Heart left ventricle (tissue), 16 donors: ENCODE results near the gene ATOH1. TPM values are rescaled to one million over a fixed set of nuclear protein-coding genes. Genes with fewer than 3 reads are reported as not detected.

Experiments
- ATAC-seq, 4 donors: fragments of 200-7000 bp; cut with Tn5 transposase; one replicate each; pipeline ENCODE4 v1.9.1; 2020 to 2022; ENCODE audit warnings: moderate library complexity in 4 of 4, mild to moderate bottlenecking in 3 of 4, moderate number of reproducible peaks in 1 of 4
- DNase-seq, 5 donors: peaks; one replicate each; pipeline ENCODE4 v3.0.0-alpha.2; 2020
- H3K27ac ChIP-seq, 12 donors: fragments of 200-600 bp; sonication (generic) in 4 of 12; one replicate each; pipeline versions ENCODE4 v1.5.0 to v1.8.0; 2016 to 2022; ENCODE audit warnings: mild to moderate bottlenecking in 2 of 12
- H3K27me3 ChIP-seq, 9 donors: fragments of 200-600 bp; sonication (generic) in 2 of 9; one replicate each; pipeline versions ENCODE4 v1.5.1 to v1.8.0; 2016 to 2022; ENCODE audit warnings: mild to moderate bottlenecking in 3 of 9
- H3K36me3 ChIP-seq, 9 donors: fragments of 200-600 bp; sonication (generic) in 2 of 9; one replicate each; pipeline versions ENCODE4 v1.5.0 to v1.8.0; 2018 to 2022; ENCODE audit warnings: mild to moderate bottlenecking in 2 of 9
- H3K4me1 ChIP-seq, 12 donors: fragments of 200-600 bp; sonication (generic) in 4 of 12; one replicate each; pipeline versions ENCODE4 v1.5.0 to v1.8.0; 2016 to 2022; ENCODE audit warnings: mild to moderate bottlenecking in 3 of 12
- H3K4me3 ChIP-seq, 12 donors: fragments of 200-600 bp; sonication (generic) in 4 of 12; one replicate each; pipeline versions ENCODE4 v1.5.0 to v1.8.0; 2017 to 2022; ENCODE audit warnings: mild to moderate bottlenecking in 9 of 12, moderate library complexity in 4 of 12
- H3K9me3 ChIP-seq, 12 donors: fragments of 200-600 bp; sonication (generic) in 4 of 12; one replicate each; pipeline versions ENCODE4 v1.5.0 to v1.8.0; 2016 to 2022; ENCODE audit warnings: mild to moderate bottlenecking in 1 of 12
- CTCF ChIP-seq, 12 donors: fragments of 200-600 bp; sonication (generic) in 4 of 12; IDR thresholded peaks; one replicate each; pipeline versions ENCODE4 v1.5.0 to v1.8.0; 2018 to 2022; ENCODE audit warnings: antibody characterized with exemption in 12 of 12, mild to moderate bottlenecking in 5 of 12
- POLR2A ChIP-seq, 2 donors: fragments of 450-650 bp; IDR thresholded peaks; one replicate each; pipeline ENCODE4 v1.6.1; 2017; ENCODE audit warnings: antibody characterized with exemption in 2 of 2, mild to moderate bottlenecking in 2 of 2, moderate library complexity in 2 of 2
- WGBS, 4 donors: extraction: QIAGEN DNeasy Blood & Tissue Kit in 2 of 4; methylation state at CpG; one replicate each; pipeline versions ENCODE4 v1.1.5 to v1.1.7; 2013 to 2018; 5-methylcytosine and 5-hydroxymethylcytosine counted together
- intact Hi-C, 10 donors: fragments of 100-400 bp; cut with DNase I; formaldehyde crosslinking; loops; one replicate each; pipeline versions ENCODE4 v1.11.1 to v1.14.2; 2022
- polyA plus RNA-seq, 2 donors: library from polyadenylated mRNA; stranded (reverse); fragments of 200-250 nt; gene quantifications; one replicate each; pipeline ENCODE4 v1.2.3, GENCODE V29; 2013
- total RNA-seq, 9 donors: library from RNA; depleted of rRNA in 2 of 9; stranded (reverse); fragments of >200 nt in 2 of 9; fragmentation: NEBNext Ultra II Directional in 3 of 9; extraction: Animal tissue kit (Norgen Biotek cat#: 25700) in 3 of 9; gene quantifications; one replicate each; pipeline versions ENCODE4 v1.1.0 to v1.2.4, GENCODE V29; 2016 to 2023
- donor health status: ischemic (EF 13 %, LVEDD 7.1; RV severe dilation, severe dysfunction).
- donor health status: healthy with polysubstance abuse.
- donor health status: DM: no; HTN: yes; CAD: no.
- donor health status: DM: no; HTN: no; CAD: no.
- donor health status: ischemic (EF 25% LVEDD 6.9; RV normal size, moderate dysfunction).
- donor health status: ischemic (EF 25% LVEDD 5.7; RV mildly dilated, moderate dysfunction).
- donor health status: healthy.
- donor health status: DM: yes; HTN: yes; CAD: no.
- donor health status: ischemic (EF 35%, LVEDD 5.7; RV mildly dilated, moderate dysfunction).
- donor health status: nonischemic (EF 11% LVEDD 7.7; RV severe dilation, severe dysfunction).
- donor health status: DM: yes; HTN: yes; CAD: no.
- donor health status: PGD.
- donor health status: ischemic (EF 29% LVEDD 5.4; RV normal size, mild dysfunction).
- donor health status: nonischemic (EF 23%, LVEDD 6.1; RV moderate dilation, normal function).

The ATOH1 gene
- total and polyA plus RNA-seq, 11 donors, result not detected

GRCh38 chr4:93828995-93829819 lies 654 bp downstream of the ATOH1 start:
- Histone ChIP-seq H3K9me3 (no peaks in the 10 kb centered on the region), H3K27me3 (peaks cover 31 to 95% (median 73%) of the 10 kb centered on the region in 9 donors), H3K4me3 (peak overlapping the region; percentile 14 to 48 (median 34)), H3K36me3 (no peaks in the 10 kb centered on the region), H3K27ac (no peak overlapping the region), H3K4me1 (peaks cover 0 to 31% (median 14%) of the 10 kb centered on the region in 12 donors)
- 1 to 4% (median 1%) methylated on average over 27 to 70 of the region's 70 CpGs for WGBS, 4 donors
- intact Hi-C loops, result no loop called here
- ATAC-seq, result peak in 2 of 4 donors; percentile 29 to 48
- no peak for TF ChIP-seq CTCF (IDR thresholded peaks at IDR 0.05)
- no peak for TF ChIP-seq POLR2A (IDR thresholded peaks at IDR 0.05)
- DNase-seq, result peak in 3 of 5 donors; percentile 16 to 59 (median 20)

GRCh38 chr4:93829820-93830687 lies 1.5 kb downstream of the ATOH1 start:
- ATAC-seq (no peak), DNase-seq (no peak)
- H3K4me3 ChIP-seq, result peak overlapping the region in 2 of 12 donors; percentile 15 to 42
- no peaks in the 10 kb centered on the region for H3K9me3 ChIP-seq
- peaks cover 35 to 98% (median 80%) of the 10 kb centered on the region in 9 donors for H3K27me3 ChIP-seq
- intact Hi-C loops, result no loop called here
- no peaks in the 10 kb centered on the region for H3K36me3 ChIP-seq
- no peak for TF ChIP-seq CTCF (IDR thresholded peaks at IDR 0.05)
- TF ChIP-seq POLR2A (IDR thresholded peaks at IDR 0.05), result no peak
- H3K27ac ChIP-seq, result no peak overlapping the region
- WGBS, 4 donors, result 6 to 8% (median 7%) methylated on average over 40 of the region's 40 CpGs
- H3K4me1 ChIP-seq, result peaks cover 0 to 38% (median 15%) of the 10 kb centered on the region in 12 donors

GRCh38 chr4:93831716-93832496 lies 3.4 kb downstream of the ATOH1 start:
- H3K9me3 ChIP-seq, result no peaks in the 10 kb centered on the region
- peaks cover 39 to 96% (median 78%) of the 10 kb centered on the region in 9 donors for H3K27me3 ChIP-seq
- no peak overlapping the region for H3K27ac ChIP-seq
- WGBS, 4 donors, result 5 to 9% (median 6%) methylated on average over 24 to 25 of the region's 25 CpGs
- intact Hi-C loops, result no loop called here
- ATAC-seq (no peak), DNase-seq (no peak)
- no peak overlapping the region for H3K4me3 ChIP-seq
- peaks cover 0 to 38% (median 15%) of the 10 kb centered on the region in 12 donors for H3K4me1 ChIP-seq
- no peak for TF ChIP-seq POLR2A (IDR thresholded peaks at IDR 0.05)
- TF ChIP-seq CTCF (IDR thresholded peaks at IDR 0.05), result no peak
- no peaks in the 10 kb centered on the region for H3K36me3 ChIP-seq
